T-cell (primary cell): ENCODE data around the gene NEK2. TPM values are rescaled to one million over a fixed set of nuclear protein-coding genes. Genes with fewer than 3 reads are reported as not detected.

ENCODE experiments used
- ATAC-seq, 4 experiments: fragments of 200-7000 bp in 3 of 4; fragments of 150-1000 bp in 1 of 4; cut with Tn5 transposase; replicated peaks in 1 of 4; 1 replicate in 3 of 4; 2 replicates in 1 of 4; pipeline ENCODE4 v1.10.0; 2021; ENCODE audit warnings: moderate library complexity in 3 of 4, mild to moderate bottlenecking in 2 of 4, moderate number of reproducible peaks in 1 of 4
- CTCF ChIA-PET, 2 donors: fragments of 300-600 bp; sonication (Branson Sonifier 250); formaldehyde crosslinking; loops; one replicate each; lab custom pipeline; 2022; ENCODE audit warnings: antibody characterized with exemption in 2 of 2; lab: Charles Lee
- POLR2A ChIA-PET, 2 donors: fragments of 300-600 bp; sonication (Branson Sonifier 250); formaldehyde crosslinking; loops; one replicate each; lab custom pipeline; 2022; ENCODE audit warnings: antibody characterized with exemption in 2 of 2; lab: Charles Lee
- DNase-seq, 35 experiments: peaks; one replicate each; pipeline versions ENCODE4 v3.0.0 to v3.0.0-alpha.2; 2013 to 2023
- H3K27ac ChIP-seq: one replicate; pipeline ENCODE4 v1.5.1; 2013; ENCODE audit warnings: low read length
- H3K27me3 ChIP-seq, 2 experiments: replicated peaks in 1 of 2; 1 replicate in 1 of 2; 2 replicates in 1 of 2; pipeline versions ENCODE4 v1.6.1 to v1.7.0; 2013; ENCODE audit warnings: low read length in 1 of 2, mixed read lengths in 1 of 2; ENCODE audit not compliant: control insufficient read depth in 2 of 2, insufficient read depth in 2 of 2; ENCODE audit errors: extremely low read depth in 1 of 2
- H3K36me3 ChIP-seq, 2 donors: 1 replicate in 1 of 2; 2 replicates in 1 of 2; pipeline versions ENCODE4 v1.6.1 to v1.7.0; 2013; ENCODE audit warnings: low read length in 1 of 2; ENCODE audit not compliant: control insufficient read depth in 2 of 2, insufficient read depth in 1 of 2; ENCODE audit errors: extremely low read depth in 1 of 2
- H3K4me1 ChIP-seq, 2 experiments: 1 replicate in 1 of 2; 2 replicates in 1 of 2; pipeline versions ENCODE4 v1.6.1 to v1.7.0; 2013; ENCODE audit warnings: low read length in 2 of 2, mixed read lengths in 1 of 2; ENCODE audit not compliant: insufficient read depth in 2 of 2, control insufficient read depth in 1 of 2; ENCODE audit errors: extremely low read depth in 1 of 2
- H3K4me3 ChIP-seq, 2 donors: 1 replicate in 1 of 2; 2 replicates in 1 of 2; pipeline versions ENCODE4 v1.5.1 to v1.7.0; 2013; ENCODE audit warnings: mild to moderate bottlenecking in 2 of 2, low read length in 1 of 2, moderate library complexity in 1 of 2; ENCODE audit not compliant: control insufficient read depth in 1 of 2; ENCODE audit errors: extremely low read depth in 1 of 2
- H3K9me3 ChIP-seq: 2 replicates; pipeline ENCODE4 v1.7.0; 2013
- H3K27ac Mint-ChIP-seq, 2 donors: one replicate each; pipeline ENCODE4 v1.8.0; 2020 to 2021; ENCODE audit warnings: mild to moderate bottlenecking in 2 of 2, mixed read lengths in 2 of 2
- H3K27me3 Mint-ChIP-seq, 2 donors: one replicate each; pipeline ENCODE4 v1.8.0; 2021 to 2022; ENCODE audit warnings: mixed read lengths in 2 of 2
- H3K36me3 Mint-ChIP-seq: one replicate; pipeline ENCODE4 v1.8.0; 2021; ENCODE audit warnings: mixed read lengths
- H3K4me1 Mint-ChIP-seq, 3 donors: one replicate each; pipeline ENCODE4 v1.8.0; 2020 to 2022; ENCODE audit warnings: mixed read lengths in 3 of 3, mild to moderate bottlenecking in 1 of 3
- H3K4me3 Mint-ChIP-seq, 3 donors: one replicate each; pipeline ENCODE4 v1.8.0; 2020 to 2022; ENCODE audit warnings: mild to moderate bottlenecking in 3 of 3, mixed read lengths in 3 of 3, moderate library complexity in 3 of 3
- H3K9me3 Mint-ChIP-seq, 3 donors: one replicate each; pipeline ENCODE4 v1.8.0; 2020 to 2022; ENCODE audit warnings: mixed read lengths in 3 of 3
- WGBS: methylation state at CpG from one replicate; pipeline ENCODE4 v1.1.5; 2013; ENCODE audit warnings: missing lambda C conversion rate; ENCODE audit not compliant: insufficient coverage; 5-methylcytosine and 5-hydroxymethylcytosine counted together
- total RNA-seq, 35 experiments: library from RNA in 6 of 35; stranded (reverse) in 6 of 35; fragments of 120-200 nt in 1 of 35; gene quantifications; one replicate each; pipeline versions ENCODE4 v1.2.1 to v1.2.4 and lab custom pipeline; 2013 to 2026

The NEK2 gene
- total RNA-seq, 5 donors from 2014 or later (not counting 1 experiment from before 2014, with no cell fraction given) = 0.16 to 0.63 (median 0.37) TPM

DNA sequence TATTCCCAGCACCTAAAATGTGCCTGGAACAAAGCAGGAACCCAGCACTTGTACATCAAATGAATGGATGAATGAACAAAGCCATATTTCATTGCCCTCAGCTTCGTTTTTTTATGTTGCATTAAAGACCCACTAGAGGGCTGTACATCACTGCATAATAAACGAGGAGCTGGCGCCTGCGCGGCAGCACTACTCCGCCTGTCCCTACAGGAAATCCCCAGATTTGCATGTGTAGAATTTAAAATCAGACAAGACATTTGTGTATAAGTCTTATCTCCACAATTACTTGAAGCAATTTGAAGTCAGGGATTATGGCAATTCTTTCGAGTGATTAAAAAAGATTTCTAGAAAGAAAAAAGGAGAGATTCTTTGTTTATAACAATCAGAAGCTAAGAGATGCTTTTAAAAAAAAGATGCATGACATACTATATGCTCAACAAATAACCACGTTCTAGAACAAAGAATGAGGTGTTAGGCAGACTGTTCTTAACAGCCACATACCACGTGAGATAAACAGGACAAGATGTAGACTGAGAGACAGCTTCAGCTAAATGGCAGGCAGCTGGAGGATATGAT is 5.4 kb upstream of the NEK2 start:
- no peaks in the 10 kb centered on the region for H3K36me3 Mint-ChIP-seq
- H3K9me3 ChIP-seq = no peaks in the 10 kb centered on the region
- H3K9me3 Mint-ChIP-seq = no peaks in the 10 kb centered on the region
- H3K4me3 Mint-ChIP-seq = peak overlapping the region in 2 of 3 donors; percentile 14 to 40
- ChIA-PET CTCF (interaction anchor here (0.5 to 2.6 kb wide), 48 partner anchors 10 to 1392 kb away, joined by 3 to 53 read pairs (median 4); partner anchors contain the start of genes DTL (in 2 of the 2) and INTS7 (in 2 of the 2)), POLR2A (interaction anchor here (0.5 to 0.9 kb wide), 6 partner anchors 9 to 1114 kb away, joined by 3 to 7 read pairs (median 3); partner anchors contain the start of gene INTS7 (in 1 of the 2))
- peak overlapping the region; percentile 89 for H3K27ac ChIP-seq
- no peaks in the 10 kb centered on the region for H3K36me3 ChIP-seq
- WGBS = 0% methylated on average over 1 of the region's 9 CpGs
- DNase-seq = peak; percentile 30 to 91 (median 70)
- H3K4me1 ChIP-seq = peaks cover 9 to 22% of the 10 kb centered on the region in 2 experiments
- no peaks in the 10 kb centered on the region for H3K27me3 Mint-ChIP-seq
- H3K27ac Mint-ChIP-seq = peak overlapping the region; percentile 84 to 94
- peaks cover 14 to 24% (median 20%) of the 10 kb centered on the region in 3 donors for H3K4me1 Mint-ChIP-seq
- no peaks in the 10 kb centered on the region for H3K27me3 ChIP-seq
- ATAC-seq = peak; percentile 91 to 96 (median 92)
- no peak overlapping the region for H3K4me3 ChIP-seq

DNA sequence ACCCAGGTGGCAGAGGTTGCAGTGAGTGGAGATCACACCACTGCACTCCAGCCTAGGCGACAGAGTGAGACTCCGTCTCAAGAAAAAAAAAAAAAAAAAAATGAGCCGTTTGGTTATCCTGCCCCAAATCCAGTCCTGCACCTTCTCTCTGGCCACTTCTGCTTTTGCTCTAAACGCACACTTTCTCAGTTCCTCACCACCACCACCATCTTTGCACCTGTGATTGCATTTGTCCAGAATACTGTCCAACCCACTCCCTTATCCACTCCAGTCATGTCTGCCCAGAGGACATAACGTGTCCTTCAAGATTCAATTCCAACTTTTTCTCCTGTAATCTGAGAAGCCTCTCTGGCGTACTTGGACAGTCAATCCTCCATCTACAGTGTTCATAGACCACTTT is 2.2 kb upstream of the NEK2 start:
- no peak overlapping the region for H3K4me3 ChIP-seq
- ChIA-PET CTCF (interaction anchor here (0.6 to 3.1 kb wide), 5 partner anchors 99 to 778 kb away, joined by 3 to 8 read pairs (median 3); partner anchors contain the start of gene SLC30A1 (in 1 of the 2)), POLR2A (no interaction called here)
- peaks cover 23 to 40% (median 32%) of the 10 kb centered on the region in 3 donors for H3K4me1 Mint-ChIP-seq
- no peaks in the 10 kb centered on the region for H3K27me3 ChIP-seq
- H3K27ac Mint-ChIP-seq = no peak overlapping the region
- ATAC-seq (no peak), DNase-seq (no peak)
- H3K27ac ChIP-seq = no peak overlapping the region
- H3K4me3 Mint-ChIP-seq = no peak overlapping the region
- 44% methylated on average over 4 of the region's 6 CpGs for WGBS
- H3K9me3 ChIP-seq = no peaks in the 10 kb centered on the region
- H3K9me3 Mint-ChIP-seq = no peaks in the 10 kb centered on the region
- H3K27me3 Mint-ChIP-seq = no peaks in the 10 kb centered on the region
- peaks cover 17 to 33% of the 10 kb centered on the region in 2 experiments for H3K4me1 ChIP-seq
- no peaks in the 10 kb centered on the region for H3K36me3 Mint-ChIP-seq
- no peaks in the 10 kb centered on the region for H3K36me3 ChIP-seq

DNA sequence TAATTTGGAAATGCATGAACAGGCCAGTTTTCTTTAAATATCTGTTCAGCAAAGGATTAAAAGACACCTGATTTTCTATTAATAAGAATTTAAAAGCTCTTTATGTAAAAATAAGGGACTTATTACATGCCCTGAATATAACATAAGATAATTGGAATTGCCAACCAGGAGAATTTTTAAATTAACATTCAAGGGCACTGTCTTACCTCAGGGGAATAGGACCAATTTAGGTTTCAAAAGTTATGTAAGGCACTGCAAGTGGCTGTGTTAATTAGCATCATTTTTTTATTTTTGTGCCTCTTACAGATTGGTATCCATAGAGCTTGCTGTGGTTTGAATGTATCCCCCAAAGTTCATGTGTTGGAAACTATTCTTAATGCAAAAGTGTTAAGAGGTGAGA is 1.3 kb upstream of the NEK2 start:
- CTCF ChIA-PET = interaction anchor here (0.5 to 3.3 kb wide), 9 partner anchors 9 to 871 kb away, joined by 3 to 10 read pairs (median 6); partner anchors contain the start of genes DTL (in 1 of the 2) and INTS7 (in 1 of the 2)
- Histone ChIP-seq H3K27me3 (no peaks in the 10 kb centered on the region), H3K4me1 (peaks cover 16 to 28% of the 10 kb centered on the region in 2 experiments), H3K27ac (no peak overlapping the region), H3K36me3 (no peaks in the 10 kb centered on the region), H3K9me3 (no peaks in the 10 kb centered on the region), H3K4me3 (no peak overlapping the region)
- H3K27ac Mint-ChIP-seq = no peak overlapping the region
- POLR2A ChIA-PET = interaction anchor here (0.6 to 1.0 kb wide), 4 partner anchors 10 to 779 kb away, joined by 3 to 4 read pairs (median 3); no protein-coding TSS in a partner anchor
- DNase-seq (no peak), ATAC-seq (no peak)
- peaks cover 23 to 32% (median 28%) of the 10 kb centered on the region in 3 donors for H3K4me1 Mint-ChIP-seq
- H3K27me3 Mint-ChIP-seq = no peaks in the 10 kb centered on the region
- no peaks in the 10 kb centered on the region for H3K36me3 Mint-ChIP-seq
- peak overlapping the region; percentile 26 to 95 (median 57) for H3K4me3 Mint-ChIP-seq
- no peaks in the 10 kb centered on the region for H3K9me3 Mint-ChIP-seq

DNA sequence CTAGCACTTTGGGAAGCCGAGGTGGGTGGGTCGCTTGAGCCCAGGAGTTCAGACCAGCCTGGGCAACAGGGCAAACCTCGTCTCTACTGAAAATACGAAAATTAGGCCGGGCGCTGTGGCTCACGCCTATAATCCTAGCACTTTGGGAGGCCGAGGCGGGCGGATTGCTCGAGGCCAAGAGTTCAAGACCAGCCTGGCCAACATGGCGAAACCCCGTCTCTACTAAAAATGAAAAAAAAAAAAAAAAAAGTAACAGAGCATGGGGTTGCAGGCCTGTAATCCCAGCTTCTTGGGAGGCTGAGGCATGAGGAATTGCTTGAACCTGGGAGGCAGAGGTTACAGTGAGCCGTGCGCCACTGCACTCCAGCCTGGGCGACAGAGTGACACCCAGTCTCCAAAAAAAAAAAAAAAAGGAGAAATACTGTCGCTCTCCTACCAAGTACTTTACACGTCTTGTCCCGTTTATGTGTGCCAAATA is 724 bp upstream of the NEK2 start:
- DNase-seq (no peak), ATAC-seq (no peak)
- no peak overlapping the region for H3K27ac ChIP-seq
- Mint-ChIP-seq H3K4me3 (peak overlapping the region; percentile 86 to 95 (median 89)), H3K36me3 (no peaks in the 10 kb centered on the region), H3K27me3 (no peaks in the 10 kb centered on the region), H3K4me1 (peaks cover 17 to 26% (median 23%) of the 10 kb centered on the region in 3 donors), H3K27ac (no peak overlapping the region), H3K9me3 (no peaks in the 10 kb centered on the region)
- H3K9me3 ChIP-seq = no peaks in the 10 kb centered on the region
- no peaks in the 10 kb centered on the region for H3K27me3 ChIP-seq
- no peaks in the 10 kb centered on the region for H3K36me3 ChIP-seq
- CTCF ChIA-PET = interaction anchor here (0.5 to 3.3 kb wide), 9 partner anchors 9 to 872 kb away, joined by 3 to 10 read pairs (median 6); partner anchors contain the start of genes DTL (in 1 of the 2) and INTS7 (in 1 of the 2)
- H3K4me1 ChIP-seq = peaks cover 10 to 23% of the 10 kb centered on the region in 2 experiments
- WGBS = 69% methylated on average over 6 of the region's 19 CpGs
- peak overlapping the region in 1 of 2 donors; percentile 77 for H3K4me3 ChIP-seq
- POLR2A ChIA-PET = interaction anchor here (0.7 to 1.0 kb wide), 3 partner anchors 9 to 780 kb away, joined by 3 to 4 read pairs (median 3); no protein-coding TSS in a partner anchor

DNA sequence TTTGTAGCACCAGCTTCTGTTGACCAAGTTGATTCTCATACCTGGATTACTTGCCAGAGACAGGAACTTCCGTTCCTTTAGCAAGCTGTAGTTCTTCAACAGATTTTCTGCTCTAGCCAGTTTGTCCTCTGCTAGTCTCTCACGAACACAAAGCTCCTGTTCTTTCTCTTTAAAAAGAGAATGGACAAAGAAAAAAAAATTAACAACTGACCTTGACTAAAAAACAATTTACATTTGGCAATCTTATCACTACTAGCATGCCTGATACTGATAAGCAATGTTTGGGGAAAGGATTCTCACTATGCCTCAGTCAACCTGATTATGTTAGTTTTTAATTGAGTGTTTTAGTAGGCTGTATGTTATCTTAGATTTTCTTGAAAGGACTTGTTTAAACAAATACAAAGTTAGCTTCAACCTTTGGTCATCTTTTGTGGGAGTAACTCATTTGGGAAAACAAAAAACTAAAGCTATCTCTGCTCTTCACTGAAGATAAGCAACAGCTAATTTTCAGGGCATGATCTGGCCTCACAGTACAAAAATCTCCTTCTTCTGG is 8.3 kb downstream of the NEK2 start:
- ATAC-seq = no peak
- WGBS = 100% methylated on average over 1 of the region's 2 CpGs
- H3K4me1 ChIP-seq = no peaks in the 10 kb centered on the region
- no peaks in the 10 kb centered on the region for H3K36me3 Mint-ChIP-seq
- no peaks in the 10 kb centered on the region for H3K27me3 ChIP-seq
- H3K27me3 Mint-ChIP-seq = peaks cover 0 to 4% of the 10 kb centered on the region in 2 donors
- H3K36me3 ChIP-seq = no peaks in the 10 kb centered on the region
- no peaks in the 10 kb centered on the region for H3K4me1 Mint-ChIP-seq
- CTCF ChIA-PET = interaction anchor here (1.0 to 1.4 kb wide), 3 partner anchors 9 to 32 kb away, joined by 3 to 6 read pairs (median 5); no protein-coding TSS in a partner anchor
- no peak overlapping the region for H3K4me3 ChIP-seq
- no peak overlapping the region for H3K27ac ChIP-seq
- H3K9me3 ChIP-seq = no peaks in the 10 kb centered on the region
- POLR2A ChIA-PET = interaction anchor here (0.6 to 0.8 kb wide), 3 partner anchors 9 to 1348 kb away, joined by 3 to 4 read pairs (median 3); no protein-coding TSS in a partner anchor
- no peak for DNase-seq
- no peak overlapping the region for H3K4me3 Mint-ChIP-seq
- no peaks in the 10 kb centered on the region for H3K9me3 Mint-ChIP-seq
- no peak overlapping the region for H3K27ac Mint-ChIP-seq

DNA sequence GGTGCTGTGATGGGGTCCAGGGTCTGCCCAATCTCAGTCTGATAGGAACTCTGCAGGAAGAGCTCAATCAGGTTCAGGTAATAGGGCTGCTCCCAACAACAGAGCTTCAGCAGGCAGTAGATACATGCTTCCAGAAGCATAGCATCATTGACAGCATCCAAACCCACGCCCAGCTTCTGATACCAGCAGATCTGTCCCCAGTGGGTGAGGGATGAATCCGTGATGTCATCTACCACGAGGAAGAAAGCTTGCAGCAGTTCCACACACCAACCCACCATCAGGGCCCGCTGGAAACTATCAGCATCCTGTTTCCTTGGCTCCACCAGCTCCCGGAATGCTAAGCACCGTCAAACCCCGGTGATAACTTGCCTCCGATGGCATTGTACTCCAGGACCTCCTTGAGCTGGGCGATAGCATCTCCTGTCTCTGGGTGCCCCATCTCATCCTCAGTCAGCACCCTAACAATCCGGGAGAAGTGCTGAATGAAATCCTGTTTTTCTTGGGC is 14.7 kb downstream of the NEK2 start:
- Histone ChIP-seq H3K4me1 (no peaks in the 10 kb centered on the region), H3K36me3 (no peaks in the 10 kb centered on the region), H3K27me3 (peaks cover 0 to 2% of the 10 kb centered on the region in 2 experiments), H3K4me3 (no peak overlapping the region), H3K9me3 (no peaks in the 10 kb centered on the region), H3K27ac (no peak overlapping the region)
- POLR2A ChIA-PET = interaction anchor here in 1 of 2 donors (0.6 kb wide), 1 partner anchor 54 kb away, joined by 3 read pairs; no protein-coding TSS in a partner anchor
- no peaks in the 10 kb centered on the region for H3K9me3 Mint-ChIP-seq
- H3K27ac Mint-ChIP-seq = no peak overlapping the region
- peaks cover 0 to 3% of the 10 kb centered on the region in 2 donors for H3K27me3 Mint-ChIP-seq
- no peaks in the 10 kb centered on the region for H3K4me1 Mint-ChIP-seq
- no peak overlapping the region for H3K4me3 Mint-ChIP-seq
- no peak for DNase-seq
- no peak for ATAC-seq
- H3K36me3 Mint-ChIP-seq = no peaks in the 10 kb centered on the region
- CTCF ChIA-PET = no interaction called here
- 91% methylated on average over 7 of the region's 10 CpGs for WGBS
